HepG2 (cell line): ENCODE measurements around the gene PSORS1C2. TPM values are rescaled to one million over a fixed set of nuclear protein-coding genes. Genes with fewer than 3 reads are reported as not detected.

Source experiments
- GATAD2A ChIP-seq: IDR thresholded peaks from 2 replicates; pipeline ENCODE4 v1.6.1; 2016
- HCFC1 ChIP-seq: fragments of 150-350 bp; IDR thresholded peaks from 2 replicates; pipeline ENCODE4 v1.6.1; 2014; ENCODE audit warnings: low read depth, low read length
- ZBTB7A ChIP-seq: sonication (generic); formaldehyde crosslinking; IDR thresholded peaks from 2 replicates; pipeline ENCODE4 v1.8.0; 2022; ENCODE audit warnings: mild to moderate bottlenecking, missing genetic modification reagents
- ZFP1 ChIP-seq: IDR thresholded peaks from 2 replicates; pipeline ENCODE4 v1.6.1; 2016
- ZNF616 ChIP-seq: sonication (generic); formaldehyde crosslinking; IDR thresholded peaks from 2 replicates; pipeline ENCODE4 v1.5.0; 2020; ENCODE audit warnings: low read depth, mild to moderate bottlenecking, missing genetic modification reagents
- polyA plus RNA-seq, 8 experiments: library from polyadenylated mRNA; depleted of rRNA in 3 of 8; stranded (reverse) in 7 of 8; unstranded in 1 of 8; fragments of >200 nt; fragmentation: Illumina TruSeq in 4 of 8; extraction: Trizol in 4 of 8; gene quantifications; 2 replicates each; pipeline versions ENCODE4 v1.2.1 to v1.2.3, GENCODE V29; 2011 to 2016; ENCODE audit warnings: low read depth in 4 of 8, missing spikeins in 1 of 8, mixed read lengths in 1 of 8; ENCODE audit not compliant: insufficient read depth in 1 of 8
- total RNA-seq, 5 experiments: library from RNA; depleted of rRNA; stranded (reverse); fragments of >200 nt; fragmentation: Illumina TruSeq; extraction: Trizol; gene quantifications; 2 replicates each; pipeline ENCODE4 v1.2.3, GENCODE V29; 2016; ENCODE audit warnings: low read depth in 1 of 5
- TF ChIP-seq, protein P1 (sequence below): sonication (generic); formaldehyde crosslinking; IDR thresholded peaks from 2 replicates; pipeline ENCODE4 v1.5.1; 2020; ENCODE audit warnings: mild to moderate bottlenecking, missing genetic modification reagents, moderate library complexity
- TF ChIP-seq, protein P2 (sequence below): sonication (generic); formaldehyde crosslinking; conservative IDR thresholded peaks from 2 replicates; pipeline ENCODE4 v1.4.0; 2020; ENCODE audit warnings: mild to moderate bottlenecking, missing genetic modification reagents, moderate library complexity
- TF ChIP-seq, protein P3 (sequence below): sonication (generic); formaldehyde crosslinking; IDR thresholded peaks from 2 replicates; pipeline ENCODE4 v1.5.1; 2020; ENCODE audit warnings: mild to moderate bottlenecking, missing genetic modification reagents
- TF ChIP-seq, protein P4 (sequence below): fragments of 450-650 bp; IDR thresholded peaks from 2 replicates; pipeline ENCODE4 v1.6.1; 2016
- TF ChIP-seq, protein P5 (sequence below): sonication (generic); formaldehyde crosslinking; IDR thresholded peaks from 2 replicates; pipeline ENCODE4 v1.4.0; 2020; ENCODE audit warnings: missing genetic modification reagents, mild to moderate bottlenecking, borderline replicate concordance

PSORS1C2 gene
- total and polyA plus RNA-seq, 2 of the 13 experiments (the other 11 are each of a cell fraction or from before 2014, with no cell fraction given) = not detected

DNA sequence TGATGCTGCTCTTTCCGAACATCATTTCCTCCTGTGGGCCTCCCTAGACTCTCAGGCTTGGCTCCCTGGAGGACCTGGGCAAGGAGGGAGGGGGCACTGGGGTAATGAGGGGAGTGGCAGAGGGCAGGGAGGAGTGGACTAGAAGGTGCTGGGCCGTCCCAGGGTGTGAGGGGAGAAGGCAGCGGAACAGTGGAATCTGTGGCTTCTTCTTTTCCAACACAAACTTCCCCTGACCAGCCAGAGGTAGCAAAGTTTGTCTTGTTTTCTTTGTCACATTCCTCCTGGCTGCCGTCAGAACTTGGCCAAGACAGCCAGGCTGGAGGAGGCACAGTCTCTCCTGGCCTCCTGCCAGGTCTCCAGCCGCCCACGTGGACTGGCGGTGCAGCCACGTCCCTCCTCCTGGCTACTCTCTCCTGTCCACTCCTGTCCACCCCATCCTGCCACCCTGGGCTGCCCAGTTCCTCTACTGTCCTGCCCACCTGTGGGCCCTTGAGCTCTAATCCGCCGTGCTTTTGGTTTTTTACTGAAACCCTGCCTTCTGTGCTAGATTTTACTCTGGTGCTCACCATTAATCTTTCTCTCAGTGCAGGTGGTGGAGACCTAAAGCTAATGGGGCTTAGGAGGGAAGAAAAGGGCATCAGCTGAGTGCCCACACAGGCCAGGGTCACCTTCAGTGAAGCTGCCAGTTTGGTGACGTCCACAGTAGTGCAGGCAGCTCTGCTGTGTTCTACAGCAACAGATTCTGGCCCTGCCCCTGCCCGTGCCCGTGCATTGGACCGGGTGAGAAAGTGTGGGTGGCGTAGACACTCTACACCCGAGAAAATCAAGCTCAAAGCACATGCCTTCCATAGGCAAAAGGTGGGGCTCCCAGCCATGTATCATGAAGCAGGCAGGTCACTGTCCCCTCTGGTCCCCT lies 15.8 kb downstream of the PSORS1C2 start (continued):
- TF ChIP-seq, protein P1, sequence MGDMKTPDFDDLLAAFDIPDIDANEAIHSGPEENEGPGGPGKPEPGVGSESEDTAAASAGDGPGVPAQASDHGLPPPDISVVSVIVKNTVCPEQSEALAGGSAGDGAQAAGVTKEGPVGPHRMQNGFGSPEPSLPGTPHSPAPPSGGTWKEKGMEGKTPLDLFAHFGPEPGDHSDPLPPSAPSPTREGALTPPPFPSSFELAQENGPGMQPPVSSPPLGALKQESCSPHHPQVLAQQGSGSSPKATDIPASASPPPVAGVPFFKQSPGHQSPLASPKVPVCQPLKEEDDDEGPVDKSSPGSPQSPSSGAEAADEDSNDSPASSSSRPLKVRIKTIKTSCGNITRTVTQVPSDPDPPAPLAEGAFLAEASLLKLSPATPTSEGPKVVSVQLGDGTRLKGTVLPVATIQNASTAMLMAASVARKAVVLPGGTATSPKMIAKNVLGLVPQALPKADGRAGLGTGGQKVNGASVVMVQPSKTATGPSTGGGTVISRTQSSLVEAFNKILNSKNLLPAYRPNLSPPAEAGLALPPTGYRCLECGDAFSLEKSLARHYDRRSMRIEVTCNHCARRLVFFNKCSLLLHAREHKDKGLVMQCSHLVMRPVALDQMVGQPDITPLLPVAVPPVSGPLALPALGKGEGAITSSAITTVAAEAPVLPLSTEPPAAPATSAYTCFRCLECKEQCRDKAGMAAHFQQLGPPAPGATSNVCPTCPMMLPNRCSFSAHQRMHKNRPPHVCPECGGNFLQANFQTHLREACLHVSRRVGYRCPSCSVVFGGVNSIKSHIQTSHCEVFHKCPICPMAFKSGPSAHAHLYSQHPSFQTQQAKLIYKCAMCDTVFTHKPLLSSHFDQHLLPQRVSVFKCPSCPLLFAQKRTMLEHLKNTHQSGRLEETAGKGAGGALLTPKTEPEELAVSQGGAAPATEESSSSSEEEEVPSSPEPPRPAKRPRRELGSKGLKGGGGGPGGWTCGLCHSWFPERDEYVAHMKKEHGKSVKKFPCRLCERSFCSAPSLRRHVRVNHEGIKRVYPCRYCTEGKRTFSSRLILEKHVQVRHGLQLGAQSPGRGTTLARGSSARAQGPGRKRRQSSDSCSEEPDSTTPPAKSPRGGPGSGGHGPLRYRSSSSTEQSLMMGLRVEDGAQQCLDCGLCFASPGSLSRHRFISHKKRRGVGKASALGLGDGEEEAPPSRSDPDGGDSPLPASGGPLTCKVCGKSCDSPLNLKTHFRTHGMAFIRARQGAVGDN (CRISPR knock-in tag) = peak; percentile 26; the same call in 1 of the 2 replicates
- TF ChIP-seq, protein P2, sequence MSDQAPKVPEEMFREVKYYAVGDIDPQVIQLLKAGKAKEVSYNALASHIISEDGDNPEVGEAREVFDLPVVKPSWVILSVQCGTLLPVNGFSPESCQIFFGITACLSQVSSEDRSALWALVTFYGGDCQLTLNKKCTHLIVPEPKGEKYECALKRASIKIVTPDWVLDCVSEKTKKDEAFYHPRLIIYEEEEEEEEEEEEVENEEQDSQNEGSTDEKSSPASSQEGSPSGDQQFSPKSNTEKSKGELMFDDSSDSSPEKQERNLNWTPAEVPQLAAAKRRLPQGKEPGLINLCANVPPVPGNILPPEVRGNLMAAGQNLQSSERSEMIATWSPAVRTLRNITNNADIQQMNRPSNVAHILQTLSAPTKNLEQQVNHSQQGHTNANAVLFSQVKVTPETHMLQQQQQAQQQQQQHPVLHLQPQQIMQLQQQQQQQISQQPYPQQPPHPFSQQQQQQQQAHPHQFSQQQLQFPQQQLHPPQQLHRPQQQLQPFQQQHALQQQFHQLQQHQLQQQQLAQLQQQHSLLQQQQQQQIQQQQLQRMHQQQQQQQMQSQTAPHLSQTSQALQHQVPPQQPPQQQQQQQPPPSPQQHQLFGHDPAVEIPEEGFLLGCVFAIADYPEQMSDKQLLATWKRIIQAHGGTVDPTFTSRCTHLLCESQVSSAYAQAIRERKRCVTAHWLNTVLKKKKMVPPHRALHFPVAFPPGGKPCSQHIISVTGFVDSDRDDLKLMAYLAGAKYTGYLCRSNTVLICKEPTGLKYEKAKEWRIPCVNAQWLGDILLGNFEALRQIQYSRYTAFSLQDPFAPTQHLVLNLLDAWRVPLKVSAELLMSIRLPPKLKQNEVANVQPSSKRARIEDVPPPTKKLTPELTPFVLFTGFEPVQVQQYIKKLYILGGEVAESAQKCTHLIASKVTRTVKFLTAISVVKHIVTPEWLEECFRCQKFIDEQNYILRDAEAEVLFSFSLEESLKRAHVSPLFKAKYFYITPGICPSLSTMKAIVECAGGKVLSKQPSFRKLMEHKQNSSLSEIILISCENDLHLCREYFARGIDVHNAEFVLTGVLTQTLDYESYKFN (CRISPR knock-in tag) = no peak
- TF ChIP-seq HCFC1 (no peak), ZNF616 (CRISPR knock-in tag) (no peak), GATAD2A (CRISPR knock-in tag) (0 out of 2 replicates have a peak, but pooled peaks have one; percentile 19), ZBTB7A (CRISPR knock-in tag) (no peak), ZFP1 (CRISPR knock-in tag) (no peak)
- TF ChIP-seq, protein P3, sequence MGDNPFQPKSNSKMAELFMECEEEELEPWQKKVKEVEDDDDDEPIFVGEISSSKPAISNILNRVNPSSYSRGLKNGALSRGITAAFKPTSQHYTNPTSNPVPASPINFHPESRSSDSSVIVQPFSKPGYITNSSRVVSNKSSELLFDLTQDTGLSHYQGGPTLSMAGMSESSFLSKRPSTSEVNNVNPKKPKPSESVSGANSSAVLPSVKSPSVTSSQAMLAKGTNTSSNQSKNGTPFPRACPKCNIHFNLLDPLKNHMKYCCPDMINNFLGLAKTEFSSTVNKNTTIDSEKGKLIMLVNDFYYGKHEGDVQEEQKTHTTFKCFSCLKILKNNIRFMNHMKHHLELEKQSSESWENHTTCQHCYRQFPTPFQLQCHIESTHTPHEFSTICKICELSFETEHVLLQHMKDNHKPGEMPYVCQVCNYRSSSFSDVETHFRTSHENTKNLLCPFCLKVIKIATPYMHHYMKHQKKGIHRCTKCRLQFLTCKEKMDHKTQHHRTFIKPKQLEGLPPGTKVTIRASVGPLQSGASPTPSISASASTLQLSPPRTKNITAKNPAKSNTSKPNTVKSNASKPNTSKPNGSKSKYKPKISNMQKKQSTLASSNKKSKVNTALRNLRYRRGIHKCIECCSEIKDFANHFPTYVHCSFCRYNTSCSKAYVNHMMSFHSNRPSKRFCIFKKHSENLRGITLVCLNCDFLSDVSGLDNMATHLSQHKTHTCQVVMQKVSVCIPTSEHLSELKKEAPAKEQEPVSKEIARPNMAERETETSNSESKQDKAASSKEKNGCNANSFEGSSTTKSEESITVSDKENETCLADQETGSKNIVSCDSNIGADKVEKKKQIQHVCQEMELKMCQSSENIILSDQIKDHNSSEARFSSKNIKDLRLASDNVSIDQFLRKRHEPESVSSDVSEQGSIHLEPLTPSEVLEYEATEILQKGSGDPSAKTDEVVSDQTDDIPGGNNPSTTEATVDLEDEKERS = no peak
- TF ChIP-seq, protein P4, sequence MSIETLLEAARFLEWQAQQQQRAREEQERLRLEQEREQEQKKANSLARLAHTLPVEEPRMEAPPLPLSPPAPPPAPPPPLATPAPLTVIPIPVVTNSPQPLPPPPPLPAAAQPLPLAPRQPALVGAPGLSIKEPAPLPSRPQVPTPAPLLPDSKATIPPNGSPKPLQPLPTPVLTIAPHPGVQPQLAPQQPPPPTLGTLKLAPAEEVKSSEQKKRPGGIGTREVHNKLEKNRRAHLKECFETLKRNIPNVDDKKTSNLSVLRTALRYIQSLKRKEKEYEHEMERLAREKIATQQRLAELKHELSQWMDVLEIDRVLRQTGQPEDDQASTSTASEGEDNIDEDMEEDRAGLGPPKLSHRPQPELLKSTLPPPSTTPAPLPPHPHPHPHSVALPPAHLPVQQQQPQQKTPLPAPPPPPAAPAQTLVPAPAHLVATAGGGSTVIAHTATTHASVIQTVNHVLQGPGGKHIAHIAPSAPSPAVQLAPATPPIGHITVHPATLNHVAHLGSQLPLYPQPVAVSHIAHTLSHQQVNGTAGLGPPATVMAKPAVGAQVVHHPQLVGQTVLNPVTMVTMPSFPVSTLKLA = peak; percentile 54
- TF ChIP-seq, protein P5, sequence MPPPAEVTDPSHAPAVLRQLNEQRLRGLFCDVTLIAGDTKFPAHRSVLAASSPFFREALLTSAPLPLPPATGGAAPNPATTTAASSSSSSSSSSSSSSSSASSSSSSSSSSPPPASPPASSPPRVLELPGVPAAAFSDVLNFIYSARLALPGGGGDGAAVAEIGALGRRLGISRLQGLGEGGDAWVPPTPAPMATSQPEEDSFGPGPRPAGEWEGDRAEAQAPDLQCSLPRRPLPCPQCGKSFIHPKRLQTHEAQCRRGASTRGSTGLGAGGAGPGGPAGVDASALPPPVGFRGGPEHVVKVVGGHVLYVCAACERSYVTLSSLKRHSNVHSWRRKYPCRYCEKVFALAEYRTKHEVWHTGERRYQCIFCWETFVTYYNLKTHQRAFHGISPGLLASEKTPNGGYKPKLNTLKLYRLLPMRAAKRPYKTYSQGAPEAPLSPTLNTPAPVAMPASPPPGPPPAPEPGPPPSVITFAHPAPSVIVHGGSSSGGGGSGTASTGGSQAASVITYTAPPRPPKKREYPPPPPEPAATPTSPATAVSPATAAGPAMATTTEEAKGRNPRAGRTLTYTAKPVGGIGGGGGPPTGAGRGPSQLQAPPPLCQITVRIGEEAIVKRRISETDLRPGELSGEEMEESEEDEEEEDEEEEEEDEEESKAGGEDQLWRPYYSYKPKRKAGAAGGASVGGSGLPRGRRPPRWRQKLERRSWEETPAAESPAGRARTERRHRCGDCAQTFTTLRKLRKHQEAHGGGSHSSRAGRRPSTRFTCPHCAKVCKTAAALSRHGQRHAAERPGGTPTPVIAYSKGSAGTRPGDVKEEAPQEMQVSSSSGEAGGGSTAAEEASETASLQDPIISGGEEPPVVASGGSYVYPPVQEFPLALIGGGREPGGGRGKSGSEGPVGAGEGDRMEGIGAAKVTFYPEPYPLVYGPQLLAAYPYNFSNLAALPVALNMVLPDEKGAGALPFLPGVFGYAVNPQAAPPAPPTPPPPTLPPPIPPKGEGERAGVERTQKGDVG (CRISPR knock-in tag) = no peak
